GM10266 (cell line): ENCODE results near the gene ZNF333.
"Not testable (repeated sequence)": the region's sequence is repeated elsewhere in the genome, so short reads cannot be mapped to it uniquely, and the experiment has no call there.

ENCODE experiments used
- DNase-seq: peaks from one replicate; pipeline ENCODE4 v3.0.0; 2012; ENCODE audit errors: extremely low spot score
- CTCF ChIP-seq: IDR thresholded peaks from 2 replicates; pipeline ENCODE4 v1.5.1; 2012; ENCODE audit warnings: mild to moderate bottlenecking, low read depth; ENCODE audit not compliant: control insufficient read depth, insufficient read depth; ENCODE audit errors: missing control alignments

The ZNF333 gene

GRCh38 chr19:14775869-14776586 lies 86.2 kb downstream of the ZNF333 start:
- no peak for DNase-seq
- TF ChIP-seq CTCF, result no peak

- DNase-seq, result not testable (repeated sequence)
Observed at GRCh38 chr19:14777645-14778044, 87.8 kb downstream of the ZNF333 start.

- DNase-seq, result not testable (repeated sequence)
Observed at GRCh38 chr19:14778110-14778845, 88.4 kb downstream of the ZNF333 start, which contains the start of gene ADGRE2. ADGRE2 (minus strand) TSS chr19:14778560; CDS start chr19:14776756, 1,804 bp downstream.

GRCh38 chr19:14779151-14779550 lies 89.3 kb downstream of the ZNF333 start:
- TF ChIP-seq CTCF, result no peak
- no peak for DNase-seq

GRCh38 chr19:14780622-14781225 lies 90.9 kb downstream of the ZNF333 start:
- DNase-seq, result not testable (repeated sequence)

- DNase-seq, result not testable (repeated sequence)
Observed at GRCh38 chr19:14781713-14782536, 92.1 kb downstream of the ZNF333 start.

GRCh38 chr19:14782626-14783409 lies 93.0 kb downstream of the ZNF333 start:
- DNase-seq, result no peak
- no peak for TF ChIP-seq CTCF
